DND-41 (cell line): Measurements from ENCODE around the gene IL21R.

Experiments
- ATAC-seq: fragments of 200-7000 bp; cut with Tn5 transposase; 3 replicates; pipeline ENCODE4 v1.9.1; 2021; ENCODE audit warnings: low read depth; ENCODE audit not compliant: insufficient read depth
- DNase-seq: peaks from one replicate; pipeline ENCODE4 v3.0.0-alpha.2; 2020
- H2AFZ ChIP-seq: 2 replicates; pipeline ENCODE4 v1.6.0; 2012; ENCODE audit warnings: low read depth, low read length
- H3K27ac ChIP-seq: 2 replicates; pipeline ENCODE4 v1.5.1; 2012; ENCODE audit warnings: low read length, inconsistent platforms
- H3K27me3 ChIP-seq: fragments of 200-600 bp; sonication (generic); 2 replicates; pipeline ENCODE4 v1.6.0; 2012; ENCODE audit warnings: low read length, mild to moderate bottlenecking, inconsistent platforms; ENCODE audit not compliant: insufficient read depth, poor library complexity
- H3K36me3 ChIP-seq: 2 replicates; pipeline ENCODE4 v1.5.1; 2012; ENCODE audit warnings: low read length, inconsistent platforms; ENCODE audit not compliant: insufficient read depth
- H3K4me1 ChIP-seq: 2 replicates; pipeline ENCODE4 v1.5.1; 2012; ENCODE audit warnings: mild to moderate bottlenecking, low read length; ENCODE audit not compliant: insufficient read depth
- H3K4me2 ChIP-seq: 2 replicates; pipeline ENCODE4 v1.6.0; 2012; ENCODE audit warnings: mild to moderate bottlenecking, moderate library complexity, low read length, inconsistent platforms; ENCODE audit not compliant: insufficient read depth
- H3K4me3 ChIP-seq, 2 experiments: fragments of 200-600 bp in 1 of 2; shearing (Covaris generic) in 1 of 2; 2 replicates each; pipeline ENCODE4 v1.5.1; 2012 to 2016; ENCODE audit warnings: inconsistent platforms in 2 of 2, low read length in 2 of 2, mild to moderate bottlenecking in 2 of 2, low read depth in 1 of 2, moderate library complexity in 1 of 2
- H3K79me2 ChIP-seq: 2 replicates; pipeline ENCODE4 v1.6.0; 2012; ENCODE audit warnings: low read length, inconsistent platforms; ENCODE audit not compliant: insufficient read depth
- H3K9ac ChIP-seq: 2 replicates; pipeline ENCODE4 v1.6.0; 2012; ENCODE audit warnings: low read depth, mild to moderate bottlenecking, inconsistent platforms, low read length, moderate library complexity
- H3K9me3 ChIP-seq: 2 replicates; pipeline ENCODE4 v1.5.1; 2012; ENCODE audit warnings: low read length, moderate library complexity, mild to moderate bottlenecking, inconsistent platforms; ENCODE audit not compliant: insufficient read depth, severe bottlenecking
- H4K20me1 ChIP-seq: 2 replicates; pipeline ENCODE4 v1.6.0; 2012; ENCODE audit warnings: low read length; ENCODE audit not compliant: insufficient read depth
- EZH2 ChIP-seq: IDR thresholded peaks from 3 replicates; pipeline ENCODE4 v1.6.1; 2012; ENCODE audit warnings: borderline replicate concordance, low read depth, mild to moderate bottlenecking, moderate library complexity, low read length, inconsistent platforms; ENCODE audit not compliant: severe bottlenecking
- TF ChIP-seq, protein P1 (sequence below): IDR thresholded peaks from 2 replicates; pipeline ENCODE4 v1.5.1; 2012; ENCODE audit warnings: borderline replicate concordance, low read length, moderate library complexity, mild to moderate bottlenecking; ENCODE audit not compliant: poor library complexity, severe bottlenecking; ENCODE audit errors: extremely low read depth

Gene IL21R

DNA sequence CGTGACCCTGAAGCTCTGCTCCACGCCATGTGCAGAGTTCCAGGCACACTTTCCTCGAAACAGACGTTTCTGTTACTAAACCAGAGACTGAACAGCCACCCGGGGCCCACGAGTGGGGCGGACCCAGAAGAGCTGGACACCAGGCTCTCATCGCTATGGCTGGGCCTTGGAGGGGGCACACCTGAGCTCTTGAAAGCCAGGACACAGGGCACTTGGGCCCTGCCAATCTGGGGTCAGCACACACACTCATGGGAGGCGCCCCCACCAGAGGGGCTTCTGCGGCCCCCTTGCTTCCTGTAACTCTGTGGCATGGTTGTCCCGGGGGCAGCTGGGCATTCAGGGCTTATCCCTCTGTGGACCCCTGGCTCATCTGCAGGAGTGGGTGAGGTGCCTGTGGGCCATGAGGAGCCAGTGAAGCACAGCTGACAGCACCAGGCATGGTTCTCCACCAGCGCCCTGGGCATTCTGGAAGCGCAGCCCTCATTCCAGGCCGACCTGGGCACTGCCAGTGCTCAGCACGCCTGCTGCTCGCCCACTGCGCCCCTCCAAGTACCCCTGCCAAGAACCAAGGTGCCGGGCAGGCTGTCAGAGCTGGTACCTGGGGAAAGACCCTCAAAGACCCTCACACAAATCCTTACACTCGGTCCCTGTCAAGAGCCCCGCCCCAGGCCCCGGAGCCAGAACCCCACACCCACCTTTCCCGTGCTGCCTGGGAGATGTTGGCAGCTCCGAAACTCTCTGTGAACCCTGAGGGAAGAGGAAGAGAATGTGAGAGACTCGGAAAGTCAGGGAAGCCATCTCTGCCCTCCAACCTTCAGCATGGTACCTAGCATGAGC is 61.1 kb downstream of the IL21R start:
- TF ChIP-seq, protein P1, sequence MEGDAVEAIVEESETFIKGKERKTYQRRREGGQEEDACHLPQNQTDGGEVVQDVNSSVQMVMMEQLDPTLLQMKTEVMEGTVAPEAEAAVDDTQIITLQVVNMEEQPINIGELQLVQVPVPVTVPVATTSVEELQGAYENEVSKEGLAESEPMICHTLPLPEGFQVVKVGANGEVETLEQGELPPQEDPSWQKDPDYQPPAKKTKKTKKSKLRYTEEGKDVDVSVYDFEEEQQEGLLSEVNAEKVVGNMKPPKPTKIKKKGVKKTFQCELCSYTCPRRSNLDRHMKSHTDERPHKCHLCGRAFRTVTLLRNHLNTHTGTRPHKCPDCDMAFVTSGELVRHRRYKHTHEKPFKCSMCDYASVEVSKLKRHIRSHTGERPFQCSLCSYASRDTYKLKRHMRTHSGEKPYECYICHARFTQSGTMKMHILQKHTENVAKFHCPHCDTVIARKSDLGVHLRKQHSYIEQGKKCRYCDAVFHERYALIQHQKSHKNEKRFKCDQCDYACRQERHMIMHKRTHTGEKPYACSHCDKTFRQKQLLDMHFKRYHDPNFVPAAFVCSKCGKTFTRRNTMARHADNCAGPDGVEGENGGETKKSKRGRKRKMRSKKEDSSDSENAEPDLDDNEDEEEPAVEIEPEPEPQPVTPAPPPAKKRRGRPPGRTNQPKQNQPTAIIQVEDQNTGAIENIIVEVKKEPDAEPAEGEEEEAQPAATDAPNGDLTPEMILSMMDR = no peak
- no peak for TF ChIP-seq EZH2
- no peak overlapping the region for H3K4me3 ChIP-seq
- no peak for ATAC-seq
- H3K36me3 ChIP-seq = peaks cover 74% of the 10 kb centered on the region
- H4K20me1 ChIP-seq = no peaks in the 10 kb centered on the region
- no peaks in the 10 kb centered on the region for H3K79me2 ChIP-seq
- H3K9ac ChIP-seq = no peak overlapping the region
- no peak overlapping the region for H2AFZ ChIP-seq
- no peaks in the 10 kb centered on the region for H3K27me3 ChIP-seq
- H3K9me3 ChIP-seq = no peaks in the 10 kb centered on the region
- no peak overlapping the region for H3K27ac ChIP-seq
- no peak for DNase-seq
- no peaks in the 10 kb centered on the region for H3K4me1 ChIP-seq
- H3K4me2 ChIP-seq = no peak overlapping the region

DNA sequence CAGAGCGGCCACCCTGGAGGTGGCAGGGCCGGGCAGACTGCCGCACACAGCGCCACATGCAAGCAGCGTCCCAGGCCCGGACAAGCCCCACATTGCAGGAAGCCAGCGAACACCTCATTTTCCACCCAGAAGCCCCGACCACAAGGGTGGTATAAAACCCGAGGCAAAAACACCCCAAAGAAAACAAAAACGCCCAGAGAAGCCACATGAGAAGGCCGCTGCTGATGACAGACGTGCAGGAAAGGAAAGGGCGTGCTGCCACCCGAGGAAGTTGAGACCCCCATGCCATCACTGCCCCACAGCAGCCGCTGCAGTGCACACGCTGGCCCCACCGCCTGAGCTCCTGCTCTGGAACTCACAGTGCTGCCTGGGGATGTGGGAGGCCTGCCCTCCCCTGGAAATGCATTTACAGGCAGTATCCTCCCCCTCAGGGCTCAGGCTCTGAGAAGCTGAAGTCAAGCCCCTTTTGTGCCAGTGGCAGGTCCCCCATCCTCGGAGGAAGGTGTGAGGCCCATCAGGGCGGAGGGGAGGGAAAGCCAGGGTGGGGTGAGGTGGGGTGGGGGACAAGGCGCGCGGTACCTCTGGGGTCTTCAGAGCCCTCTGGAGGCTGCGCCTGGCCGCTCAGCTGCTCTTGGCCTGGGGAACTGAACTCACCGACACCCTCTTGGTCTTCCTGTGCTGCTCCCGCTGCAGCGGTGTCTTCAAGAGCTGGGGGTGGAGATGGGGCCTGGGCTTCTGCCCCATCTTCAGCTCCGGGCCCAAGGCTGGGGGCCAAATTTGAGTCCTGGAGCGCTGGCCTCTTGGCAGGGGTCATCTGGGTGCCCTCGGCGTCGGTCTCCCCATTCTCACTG is 62.0 kb downstream of the IL21R start:
- H3K4me3 ChIP-seq = no peak overlapping the region
- H3K36me3 ChIP-seq = peaks cover 83% of the 10 kb centered on the region
- H3K9ac ChIP-seq = no peak overlapping the region
- H3K27me3 ChIP-seq = no peaks in the 10 kb centered on the region
- DNase-seq (no peak), ATAC-seq (0 out of 3 replicates have a peak, but pooled peaks have one; percentile 23)
- no peaks in the 10 kb centered on the region for H3K4me1 ChIP-seq
- H3K79me2 ChIP-seq = no peaks in the 10 kb centered on the region
- no peak overlapping the region for H3K4me2 ChIP-seq
- no peaks in the 10 kb centered on the region for H3K9me3 ChIP-seq
- no peak overlapping the region for H3K27ac ChIP-seq
- H2AFZ ChIP-seq = no peak overlapping the region
- no peak for TF ChIP-seq EZH2
- H4K20me1 ChIP-seq = no peaks in the 10 kb centered on the region

- Histone ChIP-seq H3K36me3 (peaks cover 92% of the 10 kb centered on the region), H3K4me1 (no peaks in the 10 kb centered on the region), H3K9ac (no peak overlapping the region), H3K4me2 (no peak overlapping the region), H3K9me3 (no peaks in the 10 kb centered on the region), H4K20me1 (no peaks in the 10 kb centered on the region), H3K4me3 (no peak overlapping the region), H3K79me2 (no peaks in the 10 kb centered on the region), H3K27ac (no peak overlapping the region), H3K27me3 (no peaks in the 10 kb centered on the region), H2AFZ (no peak overlapping the region)
- TF ChIP-seq, protein P1 = no peak
- TF ChIP-seq EZH2 = no peak
- DNase-seq (no peak), ATAC-seq (no peak)
Observed at GRCh38 chr16:27464626-27465482, 62.9 kb downstream of the IL21R start.
